ENCODE results near the gene TEKT1.
"Not testable (repeated sequence)": the region's sequence is repeated elsewhere in the genome, so short reads cannot be mapped to it uniquely, and the experiment has no call there.

TEKT1 gene

DNA sequence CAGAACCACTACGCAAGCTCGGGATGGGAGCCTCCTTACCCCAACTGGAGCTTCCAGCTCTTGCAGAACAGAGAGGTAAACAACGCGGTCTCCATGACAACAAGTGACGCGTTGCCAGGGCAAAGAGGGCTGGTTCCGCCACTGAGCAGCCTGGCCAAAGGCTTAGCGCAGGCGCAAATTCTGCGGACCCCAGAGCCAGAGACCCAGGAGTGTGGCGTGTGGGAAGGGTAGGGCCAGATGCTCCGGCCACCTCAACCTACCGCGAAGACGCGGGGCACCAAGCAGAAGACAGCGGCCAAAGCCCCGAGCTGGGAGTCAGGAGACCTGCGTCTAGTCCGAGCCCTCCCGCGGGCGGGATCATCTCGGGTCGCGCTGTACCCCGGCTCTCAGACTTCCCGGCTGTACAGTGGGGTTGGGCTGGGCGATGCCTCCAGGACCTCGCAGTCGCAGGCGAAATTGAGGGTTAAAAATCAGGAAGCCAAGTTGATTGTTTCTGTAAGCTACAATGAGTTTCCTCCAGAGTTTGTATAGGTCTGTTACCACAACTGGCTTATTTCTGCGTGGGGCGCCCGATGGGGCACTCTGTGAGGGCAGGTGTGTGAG, at the start of gene TEKT1:
Gene TEKT1 (minus strand): TSS at position 69 of the 603 bp plus-strand sequence. CDS start 1,353 bp downstream, outside the sequence.
- peak in 1 of 2 donors; percentile 51 for DNase-seq (ENCODE audit: extremely low read depth in 1 of 2, low read depth in 1 of 2)

GRCh38 chr17:6879221-6879975, 47.9 kb upstream of the TEKT1 start:
- not testable (repeated sequence) for DNase-seq (ENCODE audit: extremely low read depth in 1 of 2, low read depth in 1 of 2)

DNA sequence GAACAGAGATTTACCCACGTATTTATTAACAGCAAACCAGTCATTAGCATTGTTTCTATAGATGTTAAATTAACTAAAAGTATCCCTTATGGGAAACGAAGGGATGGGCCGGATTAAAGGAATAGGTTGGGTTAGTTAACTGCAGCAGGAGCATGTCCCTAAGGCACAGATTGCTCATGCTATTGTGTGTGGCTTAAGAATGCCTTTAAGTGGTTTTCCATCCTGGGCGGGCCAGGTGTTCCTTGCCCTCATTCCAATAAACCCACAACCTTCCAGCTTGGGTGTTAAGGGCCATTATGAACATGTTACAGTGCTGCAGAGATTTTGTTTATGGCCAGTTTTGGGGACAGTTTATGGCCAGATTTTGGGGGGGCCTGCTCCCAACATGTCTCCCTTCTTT, 43.7 kb upstream of the TEKT1 start:
- not testable (repeated sequence) for DNase-seq (ENCODE audit: extremely low read depth in 1 of 2, low read depth in 1 of 2)

GRCh38 chr17:6872936-6873335, 41.4 kb upstream of the TEKT1 start:
- DNase-seq (ENCODE audit: extremely low read depth in 1 of 2, low read depth in 1 of 2): no peak

- DNase-seq (ENCODE audit: extremely low read depth in 1 of 2, low read depth in 1 of 2): no peak
Observed at GRCh38 chr17:6870841-6871240, 39.3 kb upstream of the TEKT1 start.

DNA sequence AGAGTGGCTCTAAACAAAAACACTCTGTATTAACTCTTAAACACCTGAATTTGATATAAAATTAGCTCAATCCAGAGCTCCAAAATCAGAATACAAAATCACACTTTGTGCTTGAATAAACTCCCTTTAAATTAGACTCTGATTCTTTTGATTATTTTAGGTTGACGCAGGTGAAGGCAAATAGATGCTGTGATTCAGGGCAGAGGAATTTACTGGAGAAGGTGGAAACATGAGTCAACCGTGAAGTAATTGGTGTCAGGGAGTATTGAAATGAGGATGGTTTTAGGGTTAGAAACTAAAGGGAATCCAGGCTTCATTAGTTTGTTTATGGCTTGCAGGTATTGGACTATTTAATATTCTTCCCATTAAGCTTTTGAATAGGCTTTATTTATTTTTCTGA, 37.1 kb upstream of the TEKT1 start:
- DNase-seq (ENCODE audit: extremely low read depth in 1 of 2, low read depth in 1 of 2): no peak

DNA sequence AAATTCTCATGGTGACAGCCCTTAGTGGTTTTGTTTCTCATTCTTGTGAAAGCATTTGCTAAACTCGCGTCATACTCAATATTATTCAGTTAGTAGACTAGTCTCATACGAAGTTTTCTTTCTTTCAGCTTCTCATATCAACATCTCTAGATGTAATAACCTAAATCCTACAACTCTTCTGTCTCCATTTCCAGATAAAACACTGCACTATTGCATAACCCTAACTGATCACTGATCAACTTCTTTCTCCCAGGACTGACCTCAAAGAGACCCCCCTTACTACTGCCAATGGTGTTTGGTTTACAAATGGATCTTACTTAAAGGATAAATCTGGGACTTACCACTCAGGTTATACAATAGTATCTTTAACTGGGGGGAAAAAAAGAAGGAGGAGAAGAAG, 36.3 kb upstream of the TEKT1 start:
- no peak for DNase-seq (ENCODE audit: extremely low read depth in 1 of 2, low read depth in 1 of 2)

- peak in 1 of 2 donors; percentile 16 for DNase-seq (ENCODE audit: extremely low read depth in 1 of 2, low read depth in 1 of 2)
Observed at GRCh38 chr17:6862825-6863224, 31.3 kb upstream of the TEKT1 start.

- DNase-seq (ENCODE audit: extremely low read depth in 1 of 2, low read depth in 1 of 2): no peak
Observed at GRCh38 chr17:6862122-6862521, 30.6 kb upstream of the TEKT1 start.

DNA sequence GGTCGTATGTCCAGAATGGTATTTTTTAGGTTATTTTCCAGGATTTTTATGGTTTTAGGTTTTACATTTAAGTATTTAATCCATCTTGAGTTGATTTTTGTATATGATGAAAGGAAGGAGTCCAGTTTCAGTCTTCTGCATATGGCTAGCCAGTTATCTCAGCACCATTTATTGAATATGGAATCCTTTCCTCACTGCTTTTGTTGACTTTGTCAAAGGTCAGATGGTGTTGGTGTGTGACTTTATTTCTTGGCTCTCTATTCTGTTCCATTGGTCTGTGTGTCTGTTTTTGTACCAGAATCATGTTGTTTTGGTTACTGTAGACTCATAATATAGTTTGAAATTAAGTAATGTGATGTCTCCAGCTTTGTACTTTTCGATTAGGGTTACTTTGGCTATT, 26.4 kb upstream of the TEKT1 start:
- no peak for DNase-seq (ENCODE audit: extremely low read depth in 1 of 2, low read depth in 1 of 2)

- DNase-seq (ENCODE audit: extremely low read depth in 1 of 2, low read depth in 1 of 2): no peak
Observed at GRCh38 chr17:6857336-6857735, 25.8 kb upstream of the TEKT1 start.

DNA sequence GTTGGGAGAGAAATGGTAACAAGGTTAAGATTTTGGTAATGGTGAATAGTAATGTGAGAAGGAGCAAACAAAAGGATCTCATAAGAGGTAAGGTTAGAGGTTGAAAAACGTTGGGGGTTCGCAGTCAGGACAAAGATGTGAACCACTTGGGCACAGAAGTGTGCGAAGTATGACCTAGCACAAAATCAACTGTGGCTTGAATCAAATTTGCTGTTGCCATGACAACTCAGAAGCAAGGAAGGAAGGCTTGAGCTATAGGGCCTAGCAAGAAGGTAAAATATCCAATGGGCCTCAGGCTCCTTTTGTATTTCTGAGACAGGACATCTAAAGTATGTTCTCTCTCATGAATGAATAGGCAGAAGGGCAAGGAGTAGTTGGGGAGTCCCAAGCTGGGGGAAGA, 24.5 kb upstream of the TEKT1 start:
- DNase-seq (ENCODE audit: extremely low read depth in 1 of 2, low read depth in 1 of 2): no peak

DNA sequence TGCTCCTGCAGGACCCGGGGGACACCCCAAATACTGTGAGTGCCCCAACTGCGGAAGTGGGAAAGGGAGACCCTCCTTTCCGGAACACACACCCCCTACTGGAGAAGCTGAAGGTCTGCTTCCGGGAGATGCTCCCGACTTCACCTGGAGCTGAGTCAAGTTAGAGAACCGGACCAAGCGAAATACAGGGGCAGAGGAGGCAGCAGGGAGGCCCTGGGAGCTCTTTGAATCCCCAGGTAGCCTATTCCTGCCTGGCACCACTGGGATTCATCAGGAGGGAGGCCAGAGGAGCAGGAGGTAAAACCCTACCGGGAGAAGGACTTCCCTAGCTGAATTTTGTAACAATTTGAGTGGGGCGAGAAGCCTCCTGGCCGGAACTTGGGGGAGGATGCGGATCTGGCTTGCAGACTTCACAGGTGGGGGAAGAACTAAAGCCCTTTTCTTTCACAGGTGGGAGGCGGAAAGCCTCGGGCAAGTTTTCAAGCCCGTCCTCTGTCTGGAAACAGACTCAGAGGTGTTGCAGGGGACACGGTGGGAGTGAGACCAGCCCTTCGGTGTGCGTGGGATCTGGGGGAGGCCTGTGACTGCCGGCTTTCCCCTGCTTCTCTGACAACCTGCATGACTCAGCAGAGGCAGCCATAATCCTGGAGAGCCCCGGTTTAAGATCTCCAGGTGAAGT, 22.4 kb upstream of the TEKT1 start:
- peak in 1 of 2 donors; percentile 13 for DNase-seq (ENCODE audit: extremely low read depth in 1 of 2, low read depth in 1 of 2)

DNA sequence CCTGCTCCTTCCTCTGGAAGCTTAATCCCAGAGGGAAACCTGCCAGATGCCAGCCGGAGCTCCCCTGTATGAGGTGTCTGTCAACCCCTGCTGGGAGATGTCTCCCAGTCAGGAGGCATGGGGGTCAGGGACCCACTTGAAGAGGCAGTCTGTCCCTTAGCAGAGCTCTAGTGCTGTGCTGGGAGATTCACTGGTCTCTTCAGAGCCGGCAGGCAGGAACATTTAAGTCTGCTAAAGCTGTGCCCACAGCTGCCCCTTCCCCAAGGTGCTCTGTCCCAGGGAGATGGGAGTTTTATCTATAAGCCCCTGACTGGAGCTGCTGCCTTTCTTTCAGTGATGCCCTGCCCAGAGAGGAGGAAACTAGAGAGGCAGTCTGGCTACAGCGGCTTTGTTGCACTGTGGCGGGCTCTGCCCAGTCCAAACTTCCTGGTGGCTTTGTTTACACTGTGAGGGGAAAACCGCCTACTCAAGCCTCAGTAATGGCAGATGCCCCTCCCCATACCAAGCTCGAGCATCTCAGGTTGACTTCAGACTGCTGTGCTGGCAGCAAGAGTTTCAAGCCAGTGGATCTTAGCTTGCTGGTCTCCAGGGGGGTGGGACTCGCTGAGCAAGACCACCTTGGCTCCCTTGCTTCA, 17.1 kb upstream of the TEKT1 start:
- not testable (repeated sequence) for DNase-seq (ENCODE audit: extremely low read depth in 1 of 2, low read depth in 1 of 2)

- not testable (repeated sequence) for DNase-seq (ENCODE audit: extremely low read depth in 1 of 2, low read depth in 1 of 2)
Observed at GRCh38 chr17:6846138-6846537, 14.6 kb upstream of the TEKT1 start.

GRCh38 chr17:6844406-6844805, 12.9 kb upstream of the TEKT1 start:
- not testable (repeated sequence) for DNase-seq (ENCODE audit: extremely low read depth in 1 of 2, low read depth in 1 of 2)

- no peak for DNase-seq (ENCODE audit: extremely low read depth in 1 of 2, low read depth in 1 of 2)
Observed at GRCh38 chr17:6843241-6843880, 11.8 kb upstream of the TEKT1 start.

GRCh38 chr17:6841769-6842168, 10.2 kb upstream of the TEKT1 start:
- DNase-seq (ENCODE audit: extremely low read depth in 1 of 2, low read depth in 1 of 2): not testable (repeated sequence)

GRCh38 chr17:6830383-6830986, 1.0 kb downstream of the TEKT1 start:
- no peak for DNase-seq (ENCODE audit: extremely low read depth in 1 of 2, low read depth in 1 of 2)

- DNase-seq (ENCODE audit: extremely low read depth in 1 of 2, low read depth in 1 of 2): no peak
Observed at GRCh38 chr17:6823011-6823442, 8.5 kb downstream of the TEKT1 start.

Data from stimulated activated CD8-positive, alpha-beta memory T cell treated with anti-CD3 and anti-CD28 coated beads, Interleukin-7, amount 100 ng/mL, for 48 hours (primary cell).